ENCODE results near the gene FEN1. TPM values are rescaled to one million over a fixed set of nuclear protein-coding genes. Genes with fewer than 3 reads are reported as not detected.

FEN1 gene
- total RNA-seq, 1 donor from 2014 or later: 51.8 TPM

DNA sequence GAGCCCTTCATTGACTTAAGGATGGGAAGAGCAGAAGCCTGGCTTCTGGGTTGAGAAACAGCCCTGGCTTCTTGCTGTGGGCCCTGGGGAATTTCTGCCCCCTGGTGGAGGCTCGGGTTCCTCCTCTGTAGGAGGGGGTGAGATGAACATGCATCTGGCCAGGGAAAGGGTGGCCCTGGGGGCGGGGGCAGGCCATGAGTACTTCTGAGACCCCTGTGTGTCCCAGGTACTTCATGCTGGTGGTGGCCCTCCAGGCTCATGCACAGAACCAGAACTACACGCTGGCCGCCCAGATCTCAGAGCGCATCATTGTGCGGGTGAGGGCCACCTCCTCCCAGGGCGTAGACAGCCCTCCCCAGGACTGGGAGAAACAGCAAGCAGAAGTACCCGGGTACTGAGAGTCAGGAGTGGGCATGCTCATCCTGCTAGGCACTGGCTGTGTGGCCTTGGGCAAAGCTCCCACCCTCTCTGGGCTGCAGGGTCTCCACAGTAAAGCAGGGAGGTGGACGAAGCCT lies 16.1 kb upstream of the FEN1 start:
- peaks cover 25% of the 10 kb centered on the region for H3K4me1 Mint-ChIP-seq
- DNase-seq (ENCODE audit: low spot score): peak; percentile 67
- Histone ChIP-seq H3K4me1 (no peaks in the 10 kb centered on the region), H3K27ac (no peak overlapping the region), H3K79me2 (ENCODE audit: low read depth) (no peaks in the 10 kb centered on the region), H3F3A (ENCODE audit: low read depth) (no peaks in the 10 kb centered on the region), H3K9me3 (ENCODE audit: low read depth) (no peaks in the 10 kb centered on the region), H3K4me3 (no peak overlapping the region), H3K4me2 (no peak overlapping the region), H4K20me1 (ENCODE audit: low read depth) (no peaks in the 10 kb centered on the region), H2AFZ (replicated peaks) (no peak overlapping the region), H3K36me3 (no peaks in the 10 kb centered on the region), H3K9ac (no peak overlapping the region), H3K27me3 (no peaks in the 10 kb centered on the region)
- TF ChIP-seq, protein P1, sequence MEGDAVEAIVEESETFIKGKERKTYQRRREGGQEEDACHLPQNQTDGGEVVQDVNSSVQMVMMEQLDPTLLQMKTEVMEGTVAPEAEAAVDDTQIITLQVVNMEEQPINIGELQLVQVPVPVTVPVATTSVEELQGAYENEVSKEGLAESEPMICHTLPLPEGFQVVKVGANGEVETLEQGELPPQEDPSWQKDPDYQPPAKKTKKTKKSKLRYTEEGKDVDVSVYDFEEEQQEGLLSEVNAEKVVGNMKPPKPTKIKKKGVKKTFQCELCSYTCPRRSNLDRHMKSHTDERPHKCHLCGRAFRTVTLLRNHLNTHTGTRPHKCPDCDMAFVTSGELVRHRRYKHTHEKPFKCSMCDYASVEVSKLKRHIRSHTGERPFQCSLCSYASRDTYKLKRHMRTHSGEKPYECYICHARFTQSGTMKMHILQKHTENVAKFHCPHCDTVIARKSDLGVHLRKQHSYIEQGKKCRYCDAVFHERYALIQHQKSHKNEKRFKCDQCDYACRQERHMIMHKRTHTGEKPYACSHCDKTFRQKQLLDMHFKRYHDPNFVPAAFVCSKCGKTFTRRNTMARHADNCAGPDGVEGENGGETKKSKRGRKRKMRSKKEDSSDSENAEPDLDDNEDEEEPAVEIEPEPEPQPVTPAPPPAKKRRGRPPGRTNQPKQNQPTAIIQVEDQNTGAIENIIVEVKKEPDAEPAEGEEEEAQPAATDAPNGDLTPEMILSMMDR (IDR thresholded peaks at IDR 0.05): peak; percentile 76
- no peak for TF ChIP-seq EZH2 (IDR thresholded peaks at IDR 0.05)
- H3K27ac Mint-ChIP-seq: peak overlapping the region; percentile 76
- H3K36me3 Mint-ChIP-seq: peaks cover 5% of the 10 kb centered on the region
- no peak overlapping the region for H3K4me3 Mint-ChIP-seq
- H3K27me3 Mint-ChIP-seq (ENCODE audit: insufficient read depth, low read depth): no peaks in the 10 kb centered on the region
- no peaks in the 10 kb centered on the region for H3K9me3 Mint-ChIP-seq

DNA sequence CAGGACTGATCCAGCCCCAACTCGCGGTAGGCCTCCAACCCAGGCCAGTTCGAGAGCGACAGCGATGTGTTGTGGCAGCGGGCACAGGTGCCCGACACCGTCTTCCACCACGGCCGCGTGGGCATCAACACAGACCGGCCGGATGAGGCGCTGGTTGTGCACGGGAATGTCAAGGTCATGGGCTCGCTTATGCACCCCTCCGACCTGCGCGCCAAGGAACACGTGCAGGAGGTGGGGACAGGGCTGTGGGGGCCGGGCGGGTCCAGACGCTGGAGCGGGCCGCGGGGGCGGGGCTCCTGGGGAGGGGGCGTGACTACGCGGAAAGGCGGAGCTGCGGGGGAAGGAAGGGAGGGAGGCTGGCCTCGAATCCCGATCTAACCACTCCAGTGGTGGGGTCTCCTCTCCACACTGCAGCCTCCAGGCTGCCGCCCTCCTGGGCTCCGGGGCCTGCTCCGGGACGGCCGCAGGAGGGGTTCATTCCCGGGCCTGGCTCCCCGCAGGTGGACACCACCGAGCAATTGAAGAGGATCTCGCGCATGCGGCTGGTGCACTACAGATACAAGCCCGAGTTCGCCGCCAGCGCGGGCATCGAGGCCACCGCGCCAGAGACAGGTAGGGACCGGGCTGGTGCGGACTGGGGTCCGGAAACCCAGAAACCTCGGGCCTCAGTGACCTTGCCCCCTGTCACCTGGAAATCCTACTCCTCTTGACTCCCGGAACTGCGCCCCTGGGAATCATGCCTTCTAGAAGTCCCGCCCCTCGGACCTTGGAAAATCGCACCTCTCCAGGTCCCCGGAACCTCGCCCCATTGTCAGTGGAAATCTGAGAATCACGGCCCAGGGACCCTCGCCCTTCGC lies 15.2 kb upstream of the FEN1 start:
- Histone ChIP-seq H3K9me3 (ENCODE audit: low read depth) (no peaks in the 10 kb centered on the region), H3K27me3 (no peaks in the 10 kb centered on the region), H4K20me1 (ENCODE audit: low read depth) (no peaks in the 10 kb centered on the region), H3K4me2 (no peak overlapping the region), H3K4me3 (no peak overlapping the region), H3K9ac (no peak overlapping the region), H3K79me2 (ENCODE audit: low read depth) (no peaks in the 10 kb centered on the region), H3K27ac (no peak overlapping the region), H3K36me3 (no peaks in the 10 kb centered on the region), H3K4me1 (no peaks in the 10 kb centered on the region), H3F3A (ENCODE audit: low read depth) (peaks cover 6% of the 10 kb centered on the region), H2AFZ (replicated peaks) (no peak overlapping the region)
- H3K4me3 Mint-ChIP-seq: peak overlapping the region; percentile 42
- H3K9me3 Mint-ChIP-seq: no peaks in the 10 kb centered on the region
- H3K27me3 Mint-ChIP-seq (ENCODE audit: insufficient read depth, low read depth): no peaks in the 10 kb centered on the region
- no peak overlapping the region for H3K27ac Mint-ChIP-seq
- peaks cover 5% of the 10 kb centered on the region for H3K36me3 Mint-ChIP-seq
- peaks cover 20% of the 10 kb centered on the region for H3K4me1 Mint-ChIP-seq
- no peak for DNase-seq (ENCODE audit: low spot score)
- TF ChIP-seq EZH2phosphoT487 (IDR thresholded peaks at IDR 0.05) (no peak), EZH2 (IDR thresholded peaks at IDR 0.05) (no peak)
- TF ChIP-seq, protein P1 (IDR thresholded peaks at IDR 0.05): no peak

DNA sequence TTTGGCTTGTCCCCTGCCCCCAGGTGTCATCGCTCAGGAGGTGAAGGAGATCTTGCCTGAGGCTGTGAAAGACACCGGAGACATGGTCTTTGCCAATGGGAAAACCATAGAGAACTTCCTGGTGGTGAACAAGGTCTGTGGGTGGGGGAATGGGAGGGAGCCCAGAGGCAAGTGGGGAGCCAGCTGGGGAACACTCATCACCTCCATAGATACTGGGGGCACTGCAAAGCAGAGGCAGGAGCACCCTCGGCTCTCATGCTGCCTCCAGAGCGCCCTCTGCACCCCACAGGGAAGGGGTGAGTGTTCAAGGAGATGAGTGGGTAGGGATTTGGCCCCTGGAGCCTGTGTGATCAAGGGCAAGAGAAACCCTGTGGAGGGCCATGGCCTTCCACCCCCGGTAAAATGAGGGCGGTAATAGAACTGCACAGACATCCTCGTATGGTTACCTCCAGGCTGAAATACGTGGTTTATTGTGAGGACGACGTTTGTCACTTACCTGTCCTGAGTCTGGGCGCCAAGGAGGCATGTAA lies 14.3 kb upstream of the FEN1 start:
- Histone ChIP-seq H3K4me1 (no peaks in the 10 kb centered on the region), H3K27ac (no peak overlapping the region), H3K79me2 (ENCODE audit: low read depth) (no peaks in the 10 kb centered on the region), H3K27me3 (no peaks in the 10 kb centered on the region), H4K20me1 (ENCODE audit: low read depth) (no peaks in the 10 kb centered on the region), H3K9ac (no peak overlapping the region), H3F3A (ENCODE audit: low read depth) (peaks cover 7% of the 10 kb centered on the region), H3K4me3 (no peak overlapping the region), H3K36me3 (no peaks in the 10 kb centered on the region), H3K4me2 (no peak overlapping the region), H3K9me3 (ENCODE audit: low read depth) (no peaks in the 10 kb centered on the region), H2AFZ (replicated peaks) (no peak overlapping the region)
- TF ChIP-seq, protein P1 (IDR thresholded peaks at IDR 0.05): no peak
- TF ChIP-seq EZH2phosphoT487 (IDR thresholded peaks at IDR 0.05): no peak
- no peak for TF ChIP-seq EZH2 (IDR thresholded peaks at IDR 0.05)
- Mint-ChIP-seq H3K4me1 (peaks cover 16% of the 10 kb centered on the region), H3K27me3 (ENCODE audit: insufficient read depth, low read depth) (peaks cover 5% of the 10 kb centered on the region), H3K9me3 (no peaks in the 10 kb centered on the region), H3K27ac (no peak overlapping the region), H3K4me3 (no peak overlapping the region), H3K36me3 (peaks cover 5% of the 10 kb centered on the region)
- DNase-seq (ENCODE audit: low spot score): no peak

Measured in neural progenitor cell (in vitro differentiated cells).